Hypothalamus (tissue), 51 donors: ENCODE measurements around the gene ABHD12.
"Not testable (repeated sequence)": the region's sequence is repeated elsewhere in the genome, so short reads cannot be mapped to it uniquely, and the experiment has no call there.

ENCODE experiments used
- DNase-seq, 51 donors: peaks; one replicate each; lab custom pipeline; 2025; lab: John Stamatoyannopoulos, UW

ABHD12 gene

GRCh38 chr20:25390538-25391528 lies at the start of gene ABHD12:
Gene ABHD12 (minus strand): TSS chr20:25390835. CDS start chr20:25390703, 132 bp downstream.
- DNase-seq: peak; percentile 54 to 98 (median 94)

GRCh38 chr20:25439328-25439727 lies 48.7 kb upstream of the ABHD12 start:
- no peak for DNase-seq

GRCh38 chr20:25437153-25437581 lies 46.5 kb upstream of the ABHD12 start:
- DNase-seq: no peak

- DNase-seq: no peak
Observed at GRCh38 chr20:25424536-25424935, 33.9 kb upstream of the ABHD12 start.

- no peak for DNase-seq
Observed at GRCh38 chr20:25422032-25422431, 31.4 kb upstream of the ABHD12 start.

GRCh38 chr20:25421102-25421501 lies 30.5 kb upstream of the ABHD12 start:
- no peak for DNase-seq

- no peak for DNase-seq
Observed at GRCh38 chr20:25418776-25419175, 28.1 kb upstream of the ABHD12 start.

GRCh38 chr20:25408890-25409289 lies 18.3 kb upstream of the ABHD12 start:
- DNase-seq: no peak

- DNase-seq: no peak
Observed at GRCh38 chr20:25408170-25408547, 17.5 kb upstream of the ABHD12 start.

- peak; percentile 23 to 90 (median 66) for DNase-seq
Observed at GRCh38 chr20:25407311-25408169, 16.9 kb upstream of the ABHD12 start, which contains the start of gene GINS1. Gene GINS1 (plus strand): TSS chr20:25407673. CDS start chr20:25407821, 148 bp downstream.

GRCh38 chr20:25402583-25402982 lies 11.9 kb upstream of the ABHD12 start:
- DNase-seq: no peak

- not testable (repeated sequence) for DNase-seq
Observed at GRCh38 chr20:25400291-25400732, 9.7 kb upstream of the ABHD12 start.

- peak in 17 of 51 donors; percentile 1 to 81 (median 21) for DNase-seq
Observed at GRCh38 chr20:25399037-25399430, 8.4 kb upstream of the ABHD12 start.

GRCh38 chr20:25398376-25399036 lies 7.9 kb upstream of the ABHD12 start:
- no peak for DNase-seq

- no peak for DNase-seq
Observed at GRCh38 chr20:25397821-25398220, 7.2 kb upstream of the ABHD12 start.

GRCh38 chr20:25397096-25397495 lies 6.5 kb upstream of the ABHD12 start:
- DNase-seq: no peak

GRCh38 chr20:25394996-25395395 lies 4.4 kb upstream of the ABHD12 start:
- DNase-seq: no peak

- peak in 1 of 51 donors; percentile 8 for DNase-seq
Observed at GRCh38 chr20:25394276-25394675, 3.6 kb upstream of the ABHD12 start.

- peak in 23 of 51 donors; percentile 9 to 67 (median 44) for DNase-seq
Observed at GRCh38 chr20:25389858-25390537, 637 bp downstream of the ABHD12 start.

- DNase-seq: peak in 1 of 51 donors; percentile 43
Observed at GRCh38 chr20:25389401-25389857, 1.2 kb downstream of the ABHD12 start.
